ENCODE data around the gene ACTL6B.

ACTL6B gene

DNA sequence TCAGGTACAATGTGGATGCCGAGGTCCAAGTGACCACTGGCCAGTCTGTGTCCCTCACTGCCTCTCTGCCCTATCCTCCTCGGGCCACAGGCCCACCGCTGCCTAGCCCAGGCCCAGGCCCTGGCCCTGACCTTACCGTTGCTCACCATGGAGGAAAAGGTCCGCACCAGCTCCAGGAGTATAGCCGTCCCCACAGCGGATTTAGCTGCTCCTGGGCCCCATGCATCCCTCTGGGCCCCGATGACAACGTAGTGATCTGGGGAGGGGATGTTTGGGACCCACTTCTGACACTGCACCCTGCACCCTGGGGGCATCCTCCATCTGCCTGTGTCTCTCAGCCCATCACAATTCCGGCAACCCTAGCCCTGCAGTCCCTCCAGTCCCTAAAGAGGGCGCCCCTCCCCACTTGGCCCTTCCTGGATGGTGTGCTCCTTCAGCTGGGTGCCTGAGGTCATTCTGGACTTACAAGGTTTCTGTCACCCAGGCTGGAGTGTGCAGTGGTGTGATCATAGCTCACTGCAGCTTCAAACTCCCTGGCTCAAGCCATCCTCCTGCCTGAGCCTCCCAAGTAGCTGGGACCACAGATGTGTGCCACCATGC lies 27.0 kb downstream of the ACTL6B start:
- in situ Hi-C loops (cut with MboI; ENCODE audit: low sequenced_read_pairs), result no loop called here

DNA sequence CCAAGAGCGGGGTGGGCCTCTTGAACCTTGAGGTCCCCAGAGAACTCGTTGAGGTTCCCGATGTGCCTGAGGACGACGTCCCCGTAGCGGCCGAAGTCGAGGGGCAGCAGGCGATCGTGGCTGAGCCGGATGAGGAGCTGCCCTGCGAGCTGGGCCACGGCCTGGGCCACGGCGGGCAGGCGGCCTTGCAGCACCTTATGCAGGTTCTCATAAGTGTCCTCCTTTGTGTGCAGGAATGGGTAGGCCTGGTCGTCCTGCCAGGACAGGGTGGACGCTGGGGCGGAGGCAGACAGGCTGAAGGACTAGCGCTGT lies 29.1 kb downstream of the ACTL6B start:
- in situ Hi-C loops (cut with MboI; ENCODE audit: low sequenced_read_pairs), result no loop called here

DNA sequence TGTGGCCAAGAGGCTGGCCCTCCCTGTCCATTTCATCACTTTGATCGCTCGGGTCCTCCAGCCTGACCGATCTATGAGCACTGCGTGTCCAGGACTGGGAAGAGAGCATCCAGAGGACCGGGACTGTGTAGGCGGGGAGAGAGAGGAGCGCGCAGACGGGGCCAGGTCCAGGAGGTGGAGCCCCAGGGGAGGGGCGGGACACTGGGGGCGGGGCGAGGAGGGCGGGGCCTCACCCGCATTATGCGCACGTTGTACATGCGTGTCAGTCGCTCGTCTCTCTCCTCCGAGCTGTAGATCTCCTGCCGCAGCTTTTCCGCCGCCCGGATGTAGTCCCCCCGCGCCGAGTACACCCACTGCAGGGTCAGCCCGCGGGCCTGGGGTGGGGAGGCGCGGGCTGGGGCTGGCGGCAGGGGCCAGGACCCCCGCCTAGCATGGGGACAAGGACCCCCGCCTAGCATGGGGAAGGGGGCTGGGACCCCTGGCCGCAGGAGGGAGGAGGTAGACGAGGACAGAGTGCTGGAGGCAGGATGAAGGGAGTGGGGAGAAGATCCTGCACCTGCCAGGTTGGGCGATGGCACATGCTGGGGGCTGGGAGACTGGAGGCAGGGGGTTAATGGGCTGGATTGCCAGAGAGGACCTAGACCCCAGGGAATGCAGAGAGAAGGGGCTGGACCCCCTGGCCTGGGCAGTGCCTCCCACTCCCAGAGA lies 29.6 kb downstream of the ACTL6B start:
- in situ Hi-C loops (cut with MboI; ENCODE audit: low sequenced_read_pairs), result no loop called here

DNA sequence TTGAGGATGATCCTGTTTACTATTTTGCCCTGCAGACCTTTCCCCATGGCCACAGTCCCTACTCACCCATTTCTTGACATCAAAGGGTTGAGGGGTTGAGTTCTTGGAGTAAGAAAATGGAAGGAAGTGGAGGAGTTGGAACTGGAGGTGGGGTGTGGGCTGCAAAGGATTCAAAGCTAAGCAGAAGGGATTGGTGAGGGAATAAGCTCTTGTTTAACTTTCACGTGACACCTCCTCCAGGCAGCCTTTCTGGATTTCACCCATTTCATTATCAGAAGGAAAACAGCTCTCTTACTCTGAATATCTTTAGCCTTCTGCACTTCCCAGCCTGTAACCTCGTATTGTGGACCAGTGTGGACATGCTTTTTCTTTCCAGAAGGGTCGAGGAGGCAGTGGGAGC lies 30.2 kb downstream of the ACTL6B start:
- in situ Hi-C loops (cut with MboI; ENCODE audit: low sequenced_read_pairs), result no loop called here

DNA sequence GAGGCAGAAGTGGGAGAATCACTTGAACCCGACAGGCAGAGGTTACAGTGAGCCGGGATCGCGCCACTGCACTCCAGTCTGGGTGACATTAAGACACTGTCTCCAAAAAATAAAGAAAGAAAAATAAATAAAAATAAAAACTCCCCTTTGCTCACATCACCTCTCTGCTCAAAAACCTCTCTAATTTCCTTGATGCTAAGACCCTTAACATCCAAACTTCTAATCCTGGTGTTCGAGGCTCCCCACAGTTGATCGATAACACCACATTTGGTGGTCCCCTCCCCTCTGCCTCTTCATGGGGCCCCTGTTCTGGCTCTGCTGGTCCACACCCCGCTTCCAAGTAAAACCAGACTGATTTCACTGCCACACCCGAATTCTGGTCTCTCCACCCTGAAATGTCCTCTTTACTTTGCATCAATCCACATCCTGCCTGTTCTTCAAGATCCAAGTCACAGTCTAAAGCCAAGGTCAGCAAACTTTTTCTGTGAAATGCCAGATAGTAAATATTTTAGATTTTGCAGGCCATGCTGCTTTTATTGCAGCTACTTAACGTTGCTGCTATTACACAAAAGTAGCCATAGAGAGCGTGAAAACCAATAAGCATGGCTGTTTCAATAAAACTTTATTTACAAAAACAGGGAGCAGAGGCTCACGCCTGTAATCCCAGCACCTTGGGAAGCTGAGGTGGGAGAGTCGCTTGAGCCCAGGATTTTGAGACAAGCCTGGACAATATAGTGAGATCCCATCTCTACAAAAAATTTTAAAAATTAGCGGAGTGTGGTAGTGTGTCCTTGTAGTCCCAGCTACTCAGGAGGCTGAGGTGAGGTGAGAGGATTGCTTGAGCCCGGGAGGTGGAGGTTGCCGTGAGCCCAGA lies 32.1 kb downstream of the ACTL6B start:
- in situ Hi-C loops (cut with MboI; ENCODE audit: low sequenced_read_pairs), result no loop called here

DNA sequence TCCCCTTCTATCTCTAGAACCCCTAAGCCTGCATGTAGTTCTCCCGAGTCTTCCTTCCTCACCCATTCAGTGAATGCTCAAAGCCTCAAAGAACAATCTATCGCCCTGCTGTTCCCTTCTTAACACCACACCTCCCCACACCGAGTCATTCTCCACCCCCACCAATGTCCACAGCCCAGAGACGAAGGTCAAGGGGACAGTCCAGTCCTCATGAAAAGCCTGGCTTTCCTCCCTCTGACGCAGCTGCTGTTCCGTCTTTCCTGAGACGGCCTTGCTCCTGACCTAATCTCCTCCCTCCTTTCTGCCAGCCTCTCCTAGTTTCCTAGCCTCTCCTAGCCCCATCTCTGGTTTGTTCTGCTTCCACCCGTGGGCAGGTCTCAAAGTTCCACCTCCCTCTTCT lies 34.7 kb downstream of the ACTL6B start:
- in situ Hi-C loops (cut with MboI; ENCODE audit: low sequenced_read_pairs), result no loop called here

DNA sequence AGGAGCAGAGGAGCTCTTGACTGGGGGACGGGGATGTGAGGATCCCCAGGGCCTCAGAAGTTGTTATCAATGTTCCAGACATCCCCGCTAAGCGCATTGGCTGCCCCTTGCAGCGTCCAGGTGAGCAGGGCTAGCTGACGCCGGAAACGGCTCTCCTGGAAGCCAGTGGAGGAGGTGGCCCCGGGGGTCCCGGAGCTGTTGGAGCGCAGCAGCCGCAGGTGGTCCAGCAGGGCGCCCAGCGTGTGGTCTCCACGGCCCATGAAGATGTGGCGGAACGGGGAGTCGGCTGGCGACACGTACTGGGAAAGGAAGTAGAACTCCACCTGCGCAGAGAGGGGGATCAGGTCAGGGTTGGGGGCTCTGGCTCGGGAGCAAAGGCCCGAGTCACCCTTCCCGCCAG lies 35.4 kb downstream of the ACTL6B start:
- in situ Hi-C loops (cut with MboI; ENCODE audit: low sequenced_read_pairs), result no loop called here

DNA sequence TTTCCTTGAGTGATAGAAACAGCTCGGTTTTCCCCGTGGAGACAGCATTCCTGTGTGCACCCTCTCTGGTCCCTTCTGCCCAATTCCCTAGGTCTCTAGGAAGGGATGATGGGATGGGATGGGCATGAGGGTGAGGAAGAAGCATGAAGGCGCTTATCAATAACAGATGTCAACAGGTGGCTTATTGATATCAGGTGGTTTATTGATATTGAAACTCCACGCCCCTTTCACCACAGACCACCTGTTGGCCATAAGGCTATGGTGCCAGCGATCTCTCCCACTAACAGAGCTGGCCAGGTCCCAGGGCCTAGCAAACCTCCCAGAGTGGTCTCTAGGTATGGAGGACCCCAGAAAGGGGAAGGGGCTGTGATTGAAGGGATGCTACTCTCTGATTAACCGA lies 36.0 kb downstream of the ACTL6B start:
- in situ Hi-C loops (cut with MboI; ENCODE audit: low sequenced_read_pairs), result no loop called here

DNA sequence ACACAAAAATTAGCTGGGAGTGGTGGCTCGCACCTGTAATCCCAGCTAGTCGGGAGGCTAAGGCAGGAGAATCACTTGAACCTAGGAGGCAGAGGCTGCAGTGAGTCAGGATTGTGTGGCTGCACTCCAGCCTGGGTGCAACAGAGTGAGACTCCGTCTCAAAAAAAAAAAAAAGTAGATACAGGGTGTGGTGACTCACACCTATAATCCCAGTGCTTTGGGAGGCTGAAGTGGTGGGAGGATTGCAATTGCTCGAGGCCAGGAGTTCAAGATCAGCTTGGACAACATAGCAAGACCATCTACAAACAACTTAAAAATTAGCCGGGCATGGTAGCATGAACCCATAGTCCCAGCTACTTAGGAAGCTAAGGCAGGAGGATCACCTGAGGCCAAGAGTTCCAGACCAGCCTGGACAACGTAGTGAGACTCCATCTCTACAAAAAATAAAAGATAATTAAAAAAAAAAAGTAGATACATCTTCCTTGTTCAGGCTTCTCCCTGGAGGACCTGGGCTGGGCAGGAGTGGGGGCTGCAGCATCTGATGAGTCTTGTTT lies 41.9 kb downstream of the ACTL6B start:
- in situ Hi-C loops (cut with MboI; ENCODE audit: low sequenced_read_pairs), result no loop called here

DNA sequence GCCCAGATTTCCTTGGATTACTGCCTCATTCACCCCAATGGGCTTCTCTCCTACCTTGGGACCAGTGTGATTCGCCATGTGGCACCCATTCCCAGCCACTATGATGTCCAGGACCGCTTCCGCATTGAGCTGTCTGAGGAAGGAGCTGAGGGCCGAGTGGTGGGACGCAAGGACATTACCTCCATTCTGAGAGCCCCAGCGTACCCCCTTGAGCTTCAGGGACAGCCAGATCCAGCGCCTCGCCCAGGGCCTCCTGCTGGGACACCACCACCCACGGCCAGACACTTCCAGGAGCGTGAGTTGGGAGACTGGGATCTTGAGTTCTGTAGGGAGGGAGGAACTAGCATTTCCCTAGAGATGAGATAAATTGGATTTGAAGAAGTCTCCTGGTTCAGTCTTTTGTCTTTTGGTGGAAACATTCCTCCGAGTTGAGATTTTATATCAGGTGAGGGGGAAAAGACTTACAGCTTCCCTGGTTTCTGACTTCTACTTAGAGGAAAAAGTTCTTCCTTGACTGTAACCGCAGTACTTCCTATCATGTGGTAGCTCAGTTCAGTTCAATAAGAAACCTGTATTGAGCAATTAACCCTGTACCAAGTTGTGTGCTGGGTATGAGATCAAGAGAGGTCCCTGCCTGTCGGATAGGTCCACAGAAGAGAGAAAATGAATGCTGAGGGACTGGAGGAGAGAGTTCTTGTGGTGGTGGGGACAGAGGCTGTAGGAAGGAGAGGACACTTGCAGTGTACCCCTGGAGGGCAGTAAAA lies 42.7 kb downstream of the ACTL6B start:
- in situ Hi-C loops (cut with MboI; ENCODE audit: low sequenced_read_pairs), result no loop called here

DNA sequence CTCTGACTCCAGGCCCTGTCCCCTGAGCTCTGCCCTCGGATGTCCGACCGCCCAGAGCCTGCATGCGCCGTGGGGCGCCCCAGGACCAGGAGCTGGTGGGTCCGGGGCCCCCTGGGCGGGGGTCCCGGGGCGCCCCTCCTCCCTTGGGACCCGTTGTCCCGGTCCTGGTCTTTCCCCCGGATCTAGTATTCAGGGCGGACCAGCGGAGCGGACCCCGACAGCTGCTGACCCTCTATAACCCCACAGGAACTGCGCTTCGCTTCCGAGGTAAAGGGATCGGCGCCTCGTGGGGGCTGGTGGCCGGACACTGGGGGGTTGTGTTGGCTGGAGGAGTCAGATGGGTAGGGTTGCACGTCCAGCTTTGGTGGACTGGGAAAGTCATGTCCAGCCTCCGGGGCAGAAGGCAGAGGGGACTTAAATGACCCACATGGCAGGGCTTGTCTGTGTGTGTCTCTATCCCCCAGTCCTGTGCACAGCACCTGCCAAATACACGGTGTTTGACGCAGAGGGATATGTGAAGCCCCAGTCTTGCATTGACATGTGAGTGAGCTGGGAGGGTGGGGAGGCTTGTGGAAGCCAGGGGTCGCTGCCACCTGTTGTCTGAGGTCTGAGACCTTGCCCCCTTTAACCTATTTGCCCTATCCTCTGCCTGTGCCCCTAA lies 43.4 kb downstream of the ACTL6B start:
- in situ Hi-C loops (cut with MboI; ENCODE audit: low sequenced_read_pairs), result no loop called here

DNA sequence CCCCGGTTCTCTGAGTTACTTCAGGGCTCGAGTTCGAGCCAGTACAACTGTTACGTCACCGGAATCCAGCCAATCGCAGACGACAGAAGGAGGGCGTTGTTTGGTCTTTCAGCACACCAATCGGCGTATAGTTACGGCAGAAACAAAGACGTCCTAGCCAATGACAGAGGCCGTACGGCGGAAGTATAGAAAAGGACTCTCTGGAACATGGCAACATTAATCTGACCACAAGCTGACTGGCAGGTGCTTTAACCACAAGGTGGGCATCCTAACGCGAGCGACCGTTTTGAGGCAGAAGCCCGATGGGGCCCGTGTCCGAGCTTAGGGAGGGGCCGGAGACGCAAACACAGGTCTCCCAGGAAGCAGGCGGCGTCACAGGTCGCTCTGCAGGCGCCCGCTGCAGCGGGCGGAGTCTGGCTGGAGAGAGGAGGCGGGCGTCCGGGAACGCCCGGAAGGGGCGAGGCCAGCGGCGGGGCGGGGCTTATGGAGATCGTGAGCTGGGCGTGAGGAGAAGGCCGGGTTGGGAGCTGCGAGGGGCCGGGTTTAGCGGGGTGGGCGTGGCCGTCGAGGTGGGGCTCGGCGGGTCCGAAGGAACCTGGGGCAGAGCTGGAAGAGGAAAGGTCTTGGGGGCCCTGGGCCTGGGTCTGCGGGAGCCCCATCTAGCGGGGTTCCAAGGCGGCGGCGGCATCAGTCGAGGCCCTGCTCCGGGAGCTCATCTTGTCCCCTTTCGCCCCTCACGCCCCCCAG lies 44.1 kb downstream of the ACTL6B start, which contains the start of gene MOSPD3:
Gene MOSPD3 (plus strand): TSS at position 558 of the 747 bp plus-strand sequence. CDS start 252 bp downstream, outside the sequence.
- in situ Hi-C loops (cut with MboI; ENCODE audit: low sequenced_read_pairs), result no loop called here

DNA sequence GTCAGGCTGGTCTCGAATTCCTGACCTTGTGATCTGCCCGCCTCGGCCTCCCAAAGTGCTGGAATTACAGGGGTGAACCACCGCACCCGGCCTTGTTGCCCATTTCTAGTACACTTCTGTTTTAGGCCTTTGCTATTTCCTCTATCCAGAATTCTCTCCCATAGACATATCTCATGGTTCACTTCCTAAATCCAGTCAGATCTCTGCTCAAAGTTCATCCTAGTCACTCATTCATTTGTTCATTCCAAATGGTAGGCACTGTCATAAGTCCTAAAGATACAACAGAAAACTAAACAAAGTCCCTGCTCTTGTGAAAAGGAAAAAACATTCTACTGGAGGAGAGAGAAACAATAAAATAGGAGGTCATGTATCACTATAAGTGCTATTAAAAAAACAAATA lies 46.3 kb downstream of the ACTL6B start:
- in situ Hi-C loops (cut with MboI; ENCODE audit: low sequenced_read_pairs), result no loop called here

DNA sequence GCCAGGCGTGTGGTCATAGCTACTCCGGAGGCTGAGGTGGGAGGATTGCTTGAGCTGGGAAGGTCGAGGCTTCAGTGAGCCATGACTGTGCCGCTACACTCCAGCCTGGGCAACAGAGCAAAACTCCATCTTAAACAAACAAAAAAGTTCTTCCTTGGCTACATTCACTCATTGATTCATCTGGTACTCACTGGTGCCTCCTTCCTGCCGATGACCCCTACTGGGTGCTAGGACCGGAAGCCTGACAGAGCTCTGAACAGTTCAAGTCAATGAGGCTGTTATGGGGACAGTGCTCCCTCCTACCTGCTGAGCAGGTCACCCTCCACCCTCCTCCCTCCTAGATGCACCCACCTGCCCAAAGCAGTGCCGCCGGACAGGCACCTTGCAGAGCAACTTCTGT lies 49.1 kb downstream of the ACTL6B start:
- in situ Hi-C loops (cut with MboI; ENCODE audit: low sequenced_read_pairs), result no loop called here

DNA sequence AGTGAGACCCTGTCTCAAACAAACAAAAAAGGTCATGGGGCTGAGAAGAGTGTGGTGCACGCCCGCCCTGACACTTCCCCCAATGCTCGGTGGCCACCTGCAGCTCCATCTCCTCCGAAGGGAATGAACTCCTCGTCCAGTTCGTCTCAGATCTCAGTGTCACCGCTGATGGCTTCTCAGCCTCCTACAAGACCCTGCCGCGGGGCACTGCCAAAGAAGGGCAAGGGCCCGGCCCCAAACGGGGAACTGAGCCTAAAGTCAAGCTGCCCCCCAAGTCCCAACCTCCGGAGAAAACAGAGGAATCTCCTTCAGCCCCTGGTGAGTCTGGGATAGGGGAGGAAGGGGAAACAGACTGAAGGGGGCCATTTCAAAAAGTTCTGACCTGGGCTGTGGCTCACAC lies 49.9 kb downstream of the ACTL6B start:
- in situ Hi-C loops (cut with MboI; ENCODE audit: low sequenced_read_pairs), result no loop called here

DNA sequence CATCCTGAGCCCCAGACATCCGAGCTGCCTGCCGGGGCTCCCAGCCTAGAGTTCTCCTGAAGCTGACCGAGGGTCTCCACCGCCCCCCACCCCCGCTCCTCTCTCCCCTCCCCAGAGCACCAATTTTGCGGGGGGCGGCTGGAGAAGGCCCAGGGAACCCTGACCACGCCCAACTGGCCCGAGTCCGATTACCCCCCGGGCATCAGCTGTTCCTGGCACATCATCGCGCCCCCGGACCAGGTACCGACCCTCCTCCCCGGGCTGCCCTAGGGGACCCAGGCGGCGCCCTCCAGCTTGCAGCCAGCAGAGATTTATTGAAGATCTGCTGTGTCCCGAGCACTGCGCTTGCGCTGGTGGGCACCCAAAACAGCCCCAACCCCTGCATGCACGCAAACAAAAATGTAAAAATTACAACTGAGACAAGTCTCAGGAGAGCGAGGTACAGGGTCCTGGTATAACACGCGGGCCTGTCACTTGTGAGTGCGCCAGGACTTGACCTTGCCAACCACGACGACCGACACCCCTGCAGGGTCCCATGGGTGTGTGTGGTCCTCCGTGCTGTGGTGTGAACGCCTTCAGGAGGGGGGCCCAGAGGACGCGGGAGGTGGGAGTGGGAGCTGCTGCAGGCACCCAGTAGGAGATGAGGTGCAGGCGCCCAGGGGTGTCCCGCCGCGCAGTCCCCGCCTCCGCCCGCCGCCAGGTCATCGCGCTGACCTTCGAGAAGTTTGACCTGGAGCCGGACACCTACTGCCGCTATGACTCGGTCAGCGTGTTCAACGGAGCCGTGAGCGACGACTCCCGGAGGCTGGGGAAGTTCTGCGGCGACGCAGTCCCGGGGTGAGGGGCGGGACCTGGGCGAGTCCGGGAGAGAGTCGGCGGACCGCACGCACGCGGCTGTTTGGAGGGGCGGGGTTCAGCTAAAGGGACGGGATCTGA lies 51.0 kb downstream of the ACTL6B start:
- in situ Hi-C loops (cut with MboI; ENCODE audit: low sequenced_read_pairs), result no loop called here

DNA sequence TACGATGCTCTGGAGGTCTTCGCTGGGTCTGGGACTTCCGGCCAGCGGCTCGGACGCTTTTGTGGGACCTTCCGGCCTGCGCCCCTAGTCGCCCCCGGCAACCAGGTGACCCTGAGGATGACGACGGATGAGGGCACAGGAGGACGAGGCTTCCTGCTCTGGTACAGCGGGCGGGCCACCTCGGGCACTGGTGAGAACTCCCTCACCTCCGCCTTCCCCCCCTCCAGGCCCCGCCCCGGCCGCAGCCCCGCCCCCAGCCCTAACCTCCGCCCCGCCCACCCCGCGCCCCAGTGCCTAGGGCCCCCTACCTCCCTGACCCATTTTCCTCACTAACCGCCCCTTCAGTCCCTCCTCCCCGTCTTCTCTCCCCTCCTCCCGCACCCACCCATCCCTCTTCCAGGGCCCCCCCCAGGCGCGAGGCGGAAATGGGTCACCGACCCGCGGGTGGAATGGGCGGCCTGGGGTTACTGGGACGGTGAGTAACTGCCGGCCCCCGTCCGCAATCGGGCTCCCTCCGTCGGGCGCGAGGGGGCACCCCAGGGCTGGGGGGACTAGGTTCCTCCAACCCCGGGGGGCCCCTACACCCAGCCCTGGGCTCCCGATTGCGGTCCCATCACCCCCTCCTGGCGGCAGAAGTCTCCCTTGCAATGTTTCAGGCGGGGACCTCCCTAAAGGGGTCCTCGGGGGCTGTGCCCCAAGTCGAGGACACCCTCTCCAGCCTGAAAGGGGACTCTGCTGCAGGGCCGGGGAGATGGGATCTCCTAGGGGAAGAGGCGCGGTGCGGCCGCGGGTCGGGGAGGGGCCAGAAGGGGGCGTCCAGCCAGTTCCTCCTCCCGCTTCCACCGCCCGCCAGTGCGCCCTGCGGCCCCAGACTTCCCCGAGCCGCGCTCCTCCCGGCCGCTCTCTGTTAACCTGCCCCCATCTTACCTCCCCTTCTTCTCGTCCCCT lies 51.9 kb downstream of the ACTL6B start:
- in situ Hi-C loops (cut with MboI; ENCODE audit: low sequenced_read_pairs), result no loop called here

DNA sequence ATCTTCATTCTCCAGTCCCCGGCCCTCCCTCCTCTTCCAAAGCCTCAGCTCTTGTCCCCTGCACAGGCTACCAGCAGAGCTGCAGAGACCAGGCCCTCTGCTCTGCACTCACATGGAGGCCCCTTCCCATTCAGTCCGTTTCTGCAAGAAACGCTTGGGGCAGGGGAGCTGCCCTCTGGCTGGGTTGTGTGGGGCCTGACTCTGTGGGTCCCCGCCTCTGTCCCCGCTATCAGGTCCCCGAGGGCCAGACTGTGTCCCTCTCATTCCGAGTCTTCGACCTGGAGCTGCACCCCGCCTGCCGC lies 52.6 kb downstream of the ACTL6B start:
- in situ Hi-C loops (cut with MboI; ENCODE audit: low sequenced_read_pairs), result no loop called here
